ENCODE data around the gene PON2.

GRCh38 chr7:95368235-95368634 is 66.6 kb downstream of the PON2 start:
- TF ChIP-seq EZH2 (IDR thresholded peaks at IDR 0.05; ENCODE audit: low read depth) = no peak
- TF ChIP-seq CTCF (conservative IDR thresholded peaks at IDR 0.05) = no peak
